HFFc6 (cell line): ENCODE data around the gene TMEM107. TPM values are rescaled to one million over a fixed set of nuclear protein-coding genes. Genes with fewer than 3 reads are reported as not detected.

ENCODE experiments used
- DNase-seq: peaks from one replicate; pipeline ENCODE4 v3.0.0-alpha.2; 2018
- H3K27ac Mint-ChIP-seq: 2 replicates; pipeline ENCODE4 v1.8.0; 2020; ENCODE audit warnings: mild to moderate bottlenecking, mixed read lengths
- H3K27me3 Mint-ChIP-seq: 2 replicates; pipeline ENCODE4 v1.8.0; 2021; ENCODE audit warnings: mild to moderate bottlenecking, moderate library complexity, mixed read lengths; ENCODE audit not compliant: insufficient read depth
- H3K36me3 Mint-ChIP-seq: 2 replicates; pipeline ENCODE4 v1.8.0; 2021; ENCODE audit warnings: low read depth, mixed read lengths
- H3K4me1 Mint-ChIP-seq: 2 replicates; pipeline ENCODE4 v1.8.0; 2020; ENCODE audit warnings: low read depth, mixed read lengths
- H3K4me3 Mint-ChIP-seq: 2 replicates; pipeline ENCODE4 v1.8.0; 2020; ENCODE audit warnings: mild to moderate bottlenecking, moderate library complexity, mixed read lengths
- H3K9me3 Mint-ChIP-seq: 2 replicates; pipeline ENCODE4 v1.8.0; 2020; ENCODE audit warnings: mild to moderate bottlenecking, mixed read lengths
- CTCF ChIP-seq: fragments of 200-600 bp; sonication (generic); IDR thresholded peaks from 2 replicates; pipeline ENCODE4 v1.5.0; 2021; ENCODE audit warnings: antibody characterized with exemption, mild to moderate bottlenecking
- total RNA-seq, 6 experiments: library from RNA; stranded (reverse); fragmentation: NEBNext Ultra II Directional; extraction: Animal tissue kit (Norgen Biotek cat#: 25700); gene quantifications; 2 replicates in 1 of 6; 3 replicates in 5 of 6; pipeline ENCODE4 v1.2.3, GENCODE V29; 2021

The TMEM107 gene
- total RNA-seq, 6 experiments from 2014 or later: 13.8 to 18.8 (median 17.5) TPM

- no peak for TF ChIP-seq CTCF
Observed at GRCh38 chr17:8151120-8151640, 25.0 kb downstream of the TMEM107 start.

GRCh38 chr17:8150194-8151119, 25.7 kb downstream of the TMEM107 start:
- Mint-ChIP-seq H3K4me1 (peaks cover 7% of the 10 kb centered on the region), H3K9me3 (no peaks in the 10 kb centered on the region), H3K36me3 (peaks cover 15% of the 10 kb centered on the region; the same call in 1 of the 2 replicates), H3K4me3 (no peak overlapping the region; the same call in 1 of the 2 replicates), H3K27ac (peak overlapping the region; percentile 33; the same call in 1 of the 2 replicates), H3K27me3 (peaks cover 28% of the 10 kb centered on the region)
- no peak for TF ChIP-seq CTCF
- DNase-seq: no peak

More at GRCh38 chr17:8151120-8151640, 25.0 kb downstream of the TMEM107 start:
- Mint-ChIP-seq H3K36me3 (peaks cover 13% of the 10 kb centered on the region; the same call in 1 of the 2 replicates), H3K27ac (no peak overlapping the region), H3K9me3 (no peaks in the 10 kb centered on the region), H3K4me3 (no peak overlapping the region; the same call in 1 of the 2 replicates), H3K27me3 (peaks cover 28% of the 10 kb centered on the region), H3K4me1 (peaks cover 7% of the 10 kb centered on the region)
- DNase-seq: peak; percentile 82

- H3K27ac Mint-ChIP-seq: peak overlapping the region; percentile 33; the same call in 1 of the 2 replicates
- H3K36me3 Mint-ChIP-seq: peaks cover 15% of the 10 kb centered on the region; the same call in 1 of the 2 replicates
- peaks cover 34% of the 10 kb centered on the region for H3K27me3 Mint-ChIP-seq
- H3K9me3 Mint-ChIP-seq: no peaks in the 10 kb centered on the region
- no peak for DNase-seq
- no peak overlapping the region for H3K4me3 Mint-ChIP-seq
- peaks cover 7% of the 10 kb centered on the region for H3K4me1 Mint-ChIP-seq
- no peak for TF ChIP-seq CTCF
Observed at GRCh38 chr17:8149419-8150193, 26.6 kb downstream of the TMEM107 start.

- no peak for TF ChIP-seq CTCF
- Mint-ChIP-seq H3K4me3 (no peak overlapping the region), H3K36me3 (peaks cover 20% of the 10 kb centered on the region), H3K9me3 (no peaks in the 10 kb centered on the region), H3K4me1 (peaks cover 7% of the 10 kb centered on the region), H3K27ac (peak overlapping the region; percentile 21; the same call in 1 of the 2 replicates), H3K27me3 (peaks cover 39% of the 10 kb centered on the region)
- DNase-seq: no peak
Observed at GRCh38 chr17:8148560-8148959, 27.6 kb downstream of the TMEM107 start.

- H3K27me3 Mint-ChIP-seq: peaks cover 40% of the 10 kb centered on the region
- H3K4me3 Mint-ChIP-seq: no peak overlapping the region
- H3K9me3 Mint-ChIP-seq: no peaks in the 10 kb centered on the region
- H3K36me3 Mint-ChIP-seq: peaks cover 20% of the 10 kb centered on the region
- DNase-seq: no peak
- peaks cover 7% of the 10 kb centered on the region for H3K4me1 Mint-ChIP-seq
- no peak for TF ChIP-seq CTCF
- H3K27ac Mint-ChIP-seq: peak overlapping the region; percentile 24
Observed at GRCh38 chr17:8147805-8148404, 28.3 kb downstream of the TMEM107 start.
